ENCODE data around the gene EPN3. TPM values are rescaled to one million over a fixed set of nuclear protein-coding genes. Genes with fewer than 3 reads are reported as not detected.

The EPN3 gene
- total RNA-seq, 4 donors from 2014 or later = 30.3 to 110 (median 78.5) TPM

GRCh38 chr17:50558091-50558490 lies 25.6 kb downstream of the EPN3 start:
- WGBS = 63% methylated on average over 4 of the region's 4 CpGs
- TF ChIP-seq POLR2AphosphoS5 (IDR thresholded peaks at IDR 0.05) = no peak
- no peak for TF ChIP-seq CTCF (IDR thresholded peaks at IDR 0.05)
- TF ChIP-seq EP300 (IDR thresholded peaks at IDR 0.05) = no peak
- no peak for TF ChIP-seq POLR2A (IDR thresholded peaks at IDR 0.05)
- Histone ChIP-seq H3K27ac (no peak overlapping the region), H3K27me3 (peaks cover 43% of the 10 kb centered on the region), H3K4me1 (peaks cover 53% of the 10 kb centered on the region), H3K9me3 (no peaks in the 10 kb centered on the region), H3K36me3 (peaks cover 10% of the 10 kb centered on the region), H3K4me3 (no peak overlapping the region)
- no peak for DNase-seq (ENCODE audit: low spot score in 2 of 2)

- H3K27ac ChIP-seq = no peak overlapping the region
- peaks cover 10% of the 10 kb centered on the region for H3K36me3 ChIP-seq
- TF ChIP-seq CTCF (IDR thresholded peaks at IDR 0.05) (no peak), POLR2AphosphoS5 (IDR thresholded peaks at IDR 0.05) (no peak), EP300 (IDR thresholded peaks at IDR 0.05) (no peak), POLR2A (IDR thresholded peaks at IDR 0.05) (no peak)
- H3K27me3 ChIP-seq = peaks cover 48% of the 10 kb centered on the region
- peaks cover 58% of the 10 kb centered on the region for H3K4me1 ChIP-seq
- WGBS = 29% methylated on average over 17 of the region's 18 CpGs
- no peaks in the 10 kb centered on the region for H3K9me3 ChIP-seq
- DNase-seq (ENCODE audit: low spot score in 2 of 2) = no peak
- H3K4me3 ChIP-seq = peak overlapping the region; percentile 71
Measured at GRCh38 chr17:50558581-50558940, 26.0 kb downstream of the EPN3 start.

- no peaks in the 10 kb centered on the region for H3K9me3 ChIP-seq
- H3K27me3 ChIP-seq = peaks cover 48% of the 10 kb centered on the region
- no peak for DNase-seq (ENCODE audit: low spot score in 2 of 2)
- H3K27ac ChIP-seq = no peak overlapping the region
- H3K4me1 ChIP-seq = peaks cover 58% of the 10 kb centered on the region
- peaks cover 10% of the 10 kb centered on the region for H3K36me3 ChIP-seq
- TF ChIP-seq EP300 (IDR thresholded peaks at IDR 0.05) (no peak), POLR2A (IDR thresholded peaks at IDR 0.05) (no peak), CTCF (IDR thresholded peaks at IDR 0.05) (no peak), POLR2AphosphoS5 (IDR thresholded peaks at IDR 0.05) (no peak)
- peak overlapping the region; percentile 71 for H3K4me3 ChIP-seq
- WGBS = 9% methylated on average over 26 of the region's 55 CpGs
Measured at GRCh38 chr17:50558941-50559614, 26.5 kb downstream of the EPN3 start.

GRCh38 chr17:50559674-50560184 lies 27.2 kb downstream of the EPN3 start:
- peak overlapping the region; percentile 71 for H3K4me3 ChIP-seq
- 2% methylated on average over 27 of the region's 27 CpGs for WGBS
- H3K4me1 ChIP-seq = peaks cover 62% of the 10 kb centered on the region
- no peaks in the 10 kb centered on the region for H3K9me3 ChIP-seq
- peak in 1 of 2 donors; percentile 91 for DNase-seq (ENCODE audit: low spot score in 2 of 2)
- H3K36me3 ChIP-seq = peaks cover 10% of the 10 kb centered on the region
- no peak for TF ChIP-seq EP300 (IDR thresholded peaks at IDR 0.05)
- no peak for TF ChIP-seq POLR2AphosphoS5 (IDR thresholded peaks at IDR 0.05)
- TF ChIP-seq POLR2A (IDR thresholded peaks at IDR 0.05) = no peak
- TF ChIP-seq CTCF (IDR thresholded peaks at IDR 0.05) = no peak
- H3K27ac ChIP-seq = no peak overlapping the region
- H3K27me3 ChIP-seq = peaks cover 48% of the 10 kb centered on the region

GRCh38 chr17:50560185-50560824 lies 27.8 kb downstream of the EPN3 start, which contains the start of gene CACNA1G:
Gene CACNA1G (plus strand): TSS chr17:50560715. CDS start chr17:50561460, 745 bp downstream.
- H3K9me3 ChIP-seq = no peaks in the 10 kb centered on the region
- no peak within 1 kb of the TSS for H3K27ac ChIP-seq
- peaks cover 49% of the 10 kb centered on the region for H3K27me3 ChIP-seq
- peaks cover 68% of the 10 kb centered on the region for H3K4me1 ChIP-seq
- WGBS = under 1% methylated on average over 31 of the region's 56 CpGs
- H3K36me3 ChIP-seq = peaks cover 7% of the 10 kb centered on the region
- H3K4me3 ChIP-seq = peak within 1 kb of the TSS; percentile 71
- peak; percentile 93 to 96 for DNase-seq (ENCODE audit: low spot score in 2 of 2)
- TF ChIP-seq EP300 (IDR thresholded peaks at IDR 0.05) (no peak), POLR2A (IDR thresholded peaks at IDR 0.05) (peak in 1 of 2 donors; percentile 50)

Data from suprapubic skin (tissue), 4 donors.